ENCODE results near the gene FAM53B. TPM values are rescaled to one million over a fixed set of nuclear protein-coding genes. Genes with fewer than 3 reads are reported as not detected.

Gene FAM53B
- total RNA-seq, 2 donors from 2014 or later: 19.3 to 22.6 TPM

DNA sequence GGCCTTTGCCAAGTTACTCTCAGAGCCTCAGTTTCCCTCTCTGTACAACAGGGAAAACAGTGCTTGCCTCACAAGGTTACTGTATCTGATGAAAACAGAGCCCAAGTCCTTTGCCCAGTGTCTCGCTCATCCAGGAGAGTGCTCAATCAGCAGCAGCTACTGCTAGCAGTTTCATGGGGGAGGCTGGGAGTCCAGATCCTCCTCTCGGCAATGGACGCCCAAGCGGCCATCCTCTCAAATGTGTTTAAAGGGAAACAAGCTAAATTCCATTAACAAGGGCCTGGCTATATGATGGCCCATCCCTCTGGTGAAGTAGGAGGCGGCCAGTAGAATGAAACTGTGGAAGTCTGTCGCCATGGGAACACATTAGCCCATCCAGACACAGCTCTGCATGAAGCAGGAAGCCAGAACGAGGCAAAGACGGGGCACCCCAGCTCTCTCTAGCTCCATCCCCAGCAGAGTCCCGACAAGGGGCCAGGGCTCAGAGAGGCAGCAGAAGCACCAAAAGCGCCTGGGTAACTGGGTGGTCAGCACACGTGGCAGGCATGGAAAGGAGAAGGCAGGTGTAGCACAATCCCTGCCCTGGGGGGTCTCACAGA is 35.2 kb downstream of the FAM53B start:
- H3K27ac ChIP-seq (ENCODE audit: low read depth, low read length): peak overlapping the region; percentile 73
- Mint-ChIP-seq H3K36me3 (ENCODE audit: low read depth) (peaks cover 12% of the 10 kb centered on the region), H3K27ac (no peak overlapping the region), H3K4me1 (peaks cover 20% of the 10 kb centered on the region), H3K4me3 (no peak overlapping the region), H3K9me3 (no peaks in the 10 kb centered on the region), H3K27me3 (ENCODE audit: insufficient read depth) (no peaks in the 10 kb centered on the region)
- peaks cover 8% of the 10 kb centered on the region for H3K36me3 ChIP-seq (ENCODE audit: control insufficient read depth, insufficient read depth, low read length)
- peak; percentile 63 for DNase-seq
- no peak for TF ChIP-seq CTCF (conservative IDR thresholded peaks at IDR 0.05)
- no peaks in the 10 kb centered on the region for H3K4me1 ChIP-seq (ENCODE audit: control insufficient read depth, insufficient read depth, low read length)
- no peak overlapping the region for H3K9ac ChIP-seq (ENCODE audit: extremely low read depth, low read length, poor library complexity, severe bottlenecking)
- H3K27me3 ChIP-seq (ENCODE audit: control insufficient read depth, insufficient read depth, low read length, poor library complexity, severe bottlenecking): no peaks in the 10 kb centered on the region
- H3K4me3 ChIP-seq (ENCODE audit: low read length): no peak overlapping the region
- no peaks in the 10 kb centered on the region for H3K9me3 ChIP-seq (ENCODE audit: control insufficient read depth, low read length)
- 75 to 87% methylated on average over 8 to 10 of the region's 11 CpGs for WGBS, 2 experiments (ENCODE audit: insufficient coverage in 1 of 2, insufficient read length in 1 of 2)

DNA sequence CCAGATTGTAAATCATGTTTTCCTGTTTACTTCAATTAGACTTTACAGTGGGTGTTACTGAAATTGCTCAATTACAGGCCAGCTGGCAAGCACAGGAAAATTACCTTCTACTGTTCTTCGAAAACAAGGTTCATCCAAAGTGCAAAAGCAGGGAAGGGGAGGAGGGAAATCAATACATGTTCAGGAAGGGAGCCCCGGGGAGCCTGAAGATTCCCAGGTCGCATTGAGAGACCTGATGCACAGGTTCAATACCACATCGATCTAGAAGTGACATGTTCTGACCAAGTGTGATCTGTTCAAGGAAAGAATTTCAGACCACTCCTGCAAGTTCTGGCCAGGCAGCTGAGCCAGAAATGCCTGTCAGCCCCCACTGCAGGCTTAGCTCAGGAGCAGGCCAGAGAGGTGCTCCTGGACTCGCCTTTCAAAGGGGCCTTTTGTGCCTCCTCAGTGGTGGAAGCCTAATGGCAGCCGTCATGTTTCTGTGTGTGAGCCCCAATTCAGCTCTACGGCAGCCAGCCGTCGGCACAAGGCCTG is 35.9 kb downstream of the FAM53B start:
- Histone ChIP-seq H3K9ac (ENCODE audit: extremely low read depth, low read length, poor library complexity, severe bottlenecking) (no peak overlapping the region), H3K4me3 (ENCODE audit: low read length) (no peak overlapping the region), H3K27ac (ENCODE audit: low read depth, low read length) (peak overlapping the region; percentile 73), H3K27me3 (ENCODE audit: control insufficient read depth, insufficient read depth, low read length, poor library complexity, severe bottlenecking) (no peaks in the 10 kb centered on the region), H3K36me3 (ENCODE audit: control insufficient read depth, insufficient read depth, low read length) (peaks cover 8% of the 10 kb centered on the region), H3K4me1 (ENCODE audit: control insufficient read depth, insufficient read depth, low read length) (no peaks in the 10 kb centered on the region), H3K9me3 (ENCODE audit: control insufficient read depth, low read length) (no peaks in the 10 kb centered on the region)
- DNase-seq: no peak
- H3K4me1 Mint-ChIP-seq: peaks cover 16% of the 10 kb centered on the region
- peaks cover 12% of the 10 kb centered on the region for H3K36me3 Mint-ChIP-seq (ENCODE audit: low read depth)
- H3K27me3 Mint-ChIP-seq (ENCODE audit: insufficient read depth): no peaks in the 10 kb centered on the region
- no peak overlapping the region for H3K27ac Mint-ChIP-seq
- TF ChIP-seq CTCF (conservative IDR thresholded peaks at IDR 0.05): no peak
- no peaks in the 10 kb centered on the region for H3K9me3 Mint-ChIP-seq
- 70 to 87% methylated on average over 9 of the region's 9 CpGs for WGBS, 2 experiments (ENCODE audit: insufficient coverage in 1 of 2, insufficient read length in 1 of 2)
- H3K4me3 Mint-ChIP-seq: no peak overlapping the region

DNA sequence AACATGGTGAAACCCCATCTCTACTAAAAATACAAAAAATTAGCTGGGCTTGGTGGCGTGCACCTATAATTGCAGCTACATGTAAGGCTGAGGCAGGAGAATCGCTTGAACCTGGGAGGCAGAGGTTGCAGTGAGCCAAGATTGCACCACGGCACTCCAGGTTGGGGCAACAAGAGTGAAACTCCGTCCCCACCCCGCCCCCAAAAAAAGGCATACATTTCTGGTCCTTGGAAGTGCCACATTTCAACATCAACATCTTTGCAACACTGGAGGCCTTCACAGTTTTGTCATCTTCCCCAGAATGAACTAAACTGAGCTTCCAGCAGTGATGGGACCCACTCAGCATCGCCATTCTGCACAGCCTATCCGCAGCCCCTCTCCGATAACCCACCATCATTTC is 36.6 kb downstream of the FAM53B start:
- Histone ChIP-seq H3K36me3 (ENCODE audit: control insufficient read depth, insufficient read depth, low read length) (peaks cover 8% of the 10 kb centered on the region), H3K27ac (ENCODE audit: low read depth, low read length) (no peak overlapping the region), H3K9me3 (ENCODE audit: control insufficient read depth, low read length) (no peaks in the 10 kb centered on the region), H3K9ac (ENCODE audit: extremely low read depth, low read length, poor library complexity, severe bottlenecking) (no peak overlapping the region), H3K27me3 (ENCODE audit: control insufficient read depth, insufficient read depth, low read length, poor library complexity, severe bottlenecking) (no peaks in the 10 kb centered on the region), H3K4me1 (ENCODE audit: control insufficient read depth, insufficient read depth, low read length) (no peaks in the 10 kb centered on the region), H3K4me3 (ENCODE audit: low read length) (no peak overlapping the region)
- TF ChIP-seq CTCF (conservative IDR thresholded peaks at IDR 0.05): no peak
- Mint-ChIP-seq H3K27me3 (ENCODE audit: insufficient read depth) (no peaks in the 10 kb centered on the region), H3K4me3 (no peak overlapping the region), H3K36me3 (ENCODE audit: low read depth) (peaks cover 12% of the 10 kb centered on the region), H3K9me3 (no peaks in the 10 kb centered on the region), H3K27ac (no peak overlapping the region), H3K4me1 (peaks cover 16% of the 10 kb centered on the region)
- 94 to 96% methylated on average over 5 to 8 of the region's 8 CpGs for WGBS, 2 experiments (ENCODE audit: insufficient coverage in 1 of 2, insufficient read length in 1 of 2)
- no peak for DNase-seq
